PC-9 (cell line): ENCODE measurements around the gene RGL1. TPM values are rescaled to one million over a fixed set of nuclear protein-coding genes. Genes with fewer than 3 reads are reported as not detected.

Experiments used
- BruUV-seq: library from RNA; stranded (reverse); fragments of 400-500 nt; replicated peaks from 2 replicates; lab custom pipeline; 2021; lab: Mats Ljungman, UMichigan
- CTCF ChIA-PET: fragments of 300-600 bp; sonication (Branson Sonifier 250); formaldehyde crosslinking; loops from one replicate; lab custom pipeline; 2022; ENCODE audit warnings: antibody characterized with exemption; lab: Charles Lee
- POLR2A ChIA-PET: fragments of 300-600 bp; sonication (Branson Sonifier 250); formaldehyde crosslinking; loops from one replicate; lab custom pipeline; 2022; ENCODE audit warnings: antibody characterized with exemption; ENCODE audit not compliant: unreplicated experiment; lab: Charles Lee
- DNase-seq, 2 experiments: peaks; one replicate each; pipeline versions ENCODE4 v3.0.0 to v3.0.0-alpha.2; 2015 to 2022; ENCODE audit warnings: mixed read lengths in 1 of 2
- H2AFZ ChIP-seq: fragments of 200-600 bp; sonication (generic); 2 replicates; pipeline ENCODE4 v1.8.1; 2017; ENCODE audit warnings: antibody characterized with exemption
- H3F3A ChIP-seq: fragments of 200-600 bp; sonication (generic); 2 replicates; pipeline ENCODE4 v1.8.1; 2017; ENCODE audit warnings: antibody characterized with exemption, mild to moderate bottlenecking, low read depth; ENCODE audit not compliant: insufficient read depth
- H3K27ac ChIP-seq: fragments of 200-600 bp; sonication (generic); 2 replicates; pipeline ENCODE4 v1.6.1; 2016; ENCODE audit warnings: mixed run types
- H3K27me3 ChIP-seq: fragments of 200-600 bp; sonication (generic); 2 replicates; pipeline ENCODE4 v1.6.1; 2016; ENCODE audit warnings: low read depth, mixed run types; ENCODE audit not compliant: insufficient read depth
- H3K36me3 ChIP-seq: fragments of 200-600 bp; sonication (generic); 2 replicates; pipeline ENCODE4 v1.6.1; 2016; ENCODE audit warnings: low read depth, mixed run types
- H3K4me1 ChIP-seq: fragments of 200-600 bp; sonication (generic); replicated peaks from 2 replicates; pipeline ENCODE4 v1.6.1; 2016; ENCODE audit warnings: mixed run types; ENCODE audit not compliant: insufficient read depth
- H3K4me2 ChIP-seq: fragments of 200-600 bp; sonication (generic); 2 replicates; pipeline ENCODE4 v1.6.1; 2017; ENCODE audit warnings: mixed run types
- H3K4me3 ChIP-seq: fragments of 200-600 bp; sonication (generic); 2 replicates; pipeline ENCODE4 v1.6.1; 2016; ENCODE audit warnings: mixed run types
- H3K79me2 ChIP-seq: fragments of 200-600 bp; sonication (generic); 2 replicates; pipeline ENCODE4 v1.6.1; 2017; ENCODE audit warnings: low read depth, mixed run types
- H3K9me2 ChIP-seq: fragments of 200-600 bp; sonication (generic); 2 replicates; pipeline ENCODE4 v1.8.1; 2017; ENCODE audit warnings: mild to moderate bottlenecking; ENCODE audit not compliant: insufficient read depth
- H3K9me3 ChIP-seq: fragments of 200-600 bp; sonication (generic); 2 replicates; pipeline ENCODE4 v1.8.1; 2016; ENCODE audit warnings: low read depth; ENCODE audit not compliant: insufficient read depth
- H4K20me1 ChIP-seq: fragments of 200-600 bp; sonication (generic); 2 replicates; pipeline ENCODE4 v1.8.1; 2017; ENCODE audit not compliant: insufficient read depth
- EZH2 ChIP-seq: fragments of 200-600 bp; sonication (generic); IDR thresholded peaks from 2 replicates; pipeline ENCODE4 v1.8.0; 2017; ENCODE audit warnings: antibody characterized with exemption, low read depth
- intact Hi-C: fragments of 100-400 bp; cut with micrococcal nuclease; formaldehyde crosslinking; loops from one replicate; pipeline ENCODE4 v1.10.0; 2022; ENCODE audit not compliant: unreplicated experiment
- total RNA-seq: library from RNA; stranded (reverse); gene quantifications from 2 replicates; pipeline ENCODE4 v1.2.3, GENCODE V29; 2021
- TF ChIP-seq, protein P1 (sequence below): fragments of 200-600 bp; sonication (generic); conservative IDR thresholded peaks from 2 replicates; pipeline ENCODE4 v1.6.1; 2017; ENCODE audit warnings: mixed run types, antibody characterized with exemption, mild to moderate bottlenecking, moderate library complexity

Gene RGL1
- total RNA-seq, 1 experiment from 2014 or later = 2.6 TPM

DNA sequence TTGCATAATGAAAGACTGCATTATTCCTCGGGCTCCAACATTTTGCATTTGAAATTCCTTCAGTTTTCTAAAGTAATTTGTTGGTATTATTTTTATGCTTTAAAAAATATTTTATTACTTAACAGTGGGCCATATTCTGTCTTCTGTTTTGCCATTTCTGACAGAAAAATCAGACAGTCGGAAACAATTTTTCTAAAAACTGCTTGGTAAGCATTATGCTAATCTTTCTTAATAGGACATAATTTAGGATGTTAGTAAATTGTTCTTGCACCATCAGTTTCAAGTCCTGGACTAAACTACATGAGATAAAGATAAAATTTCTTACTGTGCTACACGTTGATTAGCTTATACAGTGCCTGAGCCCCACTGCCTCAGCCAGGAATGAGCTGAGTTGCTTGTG, 11.2 kb downstream of the RGL1 start:
- Histone ChIP-seq H3K27me3 (no peaks in the 10 kb centered on the region), H2AFZ (no peak overlapping the region), H3K4me2 (no peak overlapping the region), H3K79me2 (no peaks in the 10 kb centered on the region), H3F3A (no peaks in the 10 kb centered on the region), H4K20me1 (no peaks in the 10 kb centered on the region), H3K4me1 (no peaks in the 10 kb centered on the region), H3K36me3 (no peaks in the 10 kb centered on the region), H3K4me3 (no peak overlapping the region), H3K9me2 (no peaks in the 10 kb centered on the region), H3K27ac (no peak overlapping the region), H3K9me3 (no peaks in the 10 kb centered on the region)
- ChIA-PET POLR2A (no interaction called here), CTCF (no interaction called here)
- no peak for DNase-seq
- no peak for TF ChIP-seq EZH2
- TF ChIP-seq, protein P1, sequence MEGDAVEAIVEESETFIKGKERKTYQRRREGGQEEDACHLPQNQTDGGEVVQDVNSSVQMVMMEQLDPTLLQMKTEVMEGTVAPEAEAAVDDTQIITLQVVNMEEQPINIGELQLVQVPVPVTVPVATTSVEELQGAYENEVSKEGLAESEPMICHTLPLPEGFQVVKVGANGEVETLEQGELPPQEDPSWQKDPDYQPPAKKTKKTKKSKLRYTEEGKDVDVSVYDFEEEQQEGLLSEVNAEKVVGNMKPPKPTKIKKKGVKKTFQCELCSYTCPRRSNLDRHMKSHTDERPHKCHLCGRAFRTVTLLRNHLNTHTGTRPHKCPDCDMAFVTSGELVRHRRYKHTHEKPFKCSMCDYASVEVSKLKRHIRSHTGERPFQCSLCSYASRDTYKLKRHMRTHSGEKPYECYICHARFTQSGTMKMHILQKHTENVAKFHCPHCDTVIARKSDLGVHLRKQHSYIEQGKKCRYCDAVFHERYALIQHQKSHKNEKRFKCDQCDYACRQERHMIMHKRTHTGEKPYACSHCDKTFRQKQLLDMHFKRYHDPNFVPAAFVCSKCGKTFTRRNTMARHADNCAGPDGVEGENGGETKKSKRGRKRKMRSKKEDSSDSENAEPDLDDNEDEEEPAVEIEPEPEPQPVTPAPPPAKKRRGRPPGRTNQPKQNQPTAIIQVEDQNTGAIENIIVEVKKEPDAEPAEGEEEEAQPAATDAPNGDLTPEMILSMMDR = no peak
- intact Hi-C loops = no loop called here
- BruUV-seq = no TSS peak

DNA sequence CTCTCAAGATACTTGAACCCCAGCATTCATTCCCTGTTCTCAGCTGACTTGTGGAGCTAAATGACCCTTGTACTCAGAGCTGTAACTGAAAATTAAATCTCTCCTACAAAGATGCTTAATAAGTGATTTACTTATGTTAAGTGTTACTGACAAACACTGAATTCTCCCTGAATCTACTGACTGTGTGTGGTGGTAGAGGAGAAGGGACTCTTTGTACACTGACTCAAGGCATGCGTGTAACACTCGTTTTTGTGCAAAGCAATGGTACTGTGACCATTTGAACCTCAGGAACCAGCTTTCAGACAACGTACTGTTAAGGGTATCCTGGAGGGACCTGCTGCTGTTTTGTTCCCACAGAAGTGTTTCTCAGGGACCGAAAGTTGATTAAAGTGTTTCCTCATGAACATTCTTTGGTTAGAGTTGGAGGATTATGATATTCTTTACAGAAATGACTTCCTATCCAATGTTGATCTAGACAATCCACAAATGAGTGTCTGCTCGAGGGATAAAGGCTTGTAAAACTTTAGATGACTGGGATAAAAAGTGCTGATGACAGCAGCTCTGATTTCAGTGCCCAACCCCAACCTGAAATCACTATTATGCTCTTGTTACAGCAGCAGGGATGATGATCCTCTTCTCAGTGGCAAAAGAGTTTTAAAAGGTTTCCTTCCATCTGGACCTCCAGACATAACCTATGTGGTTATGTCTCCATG, 12.8 kb downstream of the RGL1 start:
- no peak for DNase-seq
- CTCF ChIA-PET = no interaction called here

DNA sequence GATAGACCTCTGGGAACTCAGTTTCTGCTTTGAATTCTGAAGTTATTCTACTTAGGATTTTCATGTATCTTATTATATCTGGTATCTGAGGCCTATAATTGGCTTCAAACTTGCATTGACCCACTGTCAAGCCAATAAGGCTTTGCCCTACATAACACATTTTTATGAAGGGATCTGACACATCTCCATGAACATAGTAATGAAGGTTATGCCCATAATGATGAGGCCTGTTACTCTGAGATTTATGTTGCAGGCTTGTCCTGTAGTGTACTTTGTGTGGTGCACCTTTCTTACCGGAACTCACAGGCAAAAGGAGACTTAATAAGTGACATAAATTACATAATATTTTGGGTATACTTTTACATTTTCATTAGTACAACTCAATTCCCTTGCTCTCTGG, 14.1 kb downstream of the RGL1 start:
- DNase-seq = no peak
- CTCF ChIA-PET = no interaction called here
- Histone ChIP-seq H3K4me1 (0 out of 2 replicates have a peak, but pooled peaks cover 3% of the 10 kb centered on the region), H4K20me1 (no peaks in the 10 kb centered on the region), H3F3A (no peaks in the 10 kb centered on the region), H3K27ac (no peak overlapping the region), H3K4me2 (no peak overlapping the region), H3K4me3 (no peak overlapping the region), H3K79me2 (no peaks in the 10 kb centered on the region; the same call in 1 of the 2 replicates), H2AFZ (no peak overlapping the region), H3K27me3 (no peaks in the 10 kb centered on the region), H3K36me3 (no peaks in the 10 kb centered on the region), H3K9me2 (no peaks in the 10 kb centered on the region), H3K9me3 (no peaks in the 10 kb centered on the region; the same call in 1 of the 2 replicates)
- no peak for TF ChIP-seq EZH2
- TF ChIP-seq, protein P1 = no peak
- intact Hi-C loops = no loop called here
- POLR2A ChIA-PET = no interaction called here
- no TSS peak for BruUV-seq

More for the DNA sequence above, 12.8 kb downstream of the RGL1 start:
- Histone ChIP-seq H3F3A (no peaks in the 10 kb centered on the region), H3K9me2 (no peaks in the 10 kb centered on the region), H3K79me2 (no peaks in the 10 kb centered on the region), H2AFZ (no peak overlapping the region), H4K20me1 (no peaks in the 10 kb centered on the region), H3K27ac (no peak overlapping the region), H3K4me1 (0 out of 2 replicates have a peak, but pooled peaks cover 3% of the 10 kb centered on the region), H3K9me3 (no peaks in the 10 kb centered on the region), H3K27me3 (no peaks in the 10 kb centered on the region), H3K4me2 (no peak overlapping the region), H3K36me3 (no peaks in the 10 kb centered on the region), H3K4me3 (no peak overlapping the region)
- no peak for TF ChIP-seq EZH2
- TF ChIP-seq, protein P1 = no peak
- intact Hi-C loops = no loop called here
- no TSS peak for BruUV-seq
- POLR2A ChIA-PET = no interaction called here
